Subcutaneous adipose tissue (tissue), 4 donors: Measurements from ENCODE around the gene PRDM11. TPM values are rescaled to one million over a fixed set of nuclear protein-coding genes. Genes with fewer than 3 reads are reported as not detected.

ENCODE experiments used
- CTCF ChIP-seq: fragments of 450-650 bp; IDR thresholded peaks from one replicate; pipeline ENCODE4 v1.5.1; 2016; ENCODE audit warnings: low read depth, mild to moderate bottlenecking, control low read depth, antibody characterized with exemption, moderate library complexity
- total RNA-seq, 4 donors: library from RNA; depleted of rRNA; stranded (reverse); fragments of >200 nt; gene quantifications; one replicate each; pipeline ENCODE4 v1.1.0, GENCODE V29; 2016

The PRDM11 gene
- total RNA-seq, 4 donors from 2014 or later: 3.9 to 11.3 (median 6.4) TPM

- TF ChIP-seq CTCF: no peak
Observed at GRCh38 chr11:45208135-45208534, 61.7 kb downstream of the PRDM11 start.

- TF ChIP-seq CTCF: no peak
Observed at GRCh38 chr11:45209000-45209879, 62.8 kb downstream of the PRDM11 start.

GRCh38 chr11:45209891-45210699, 63.7 kb downstream of the PRDM11 start:
- no peak for TF ChIP-seq CTCF

GRCh38 chr11:45210846-45211245, 64.4 kb downstream of the PRDM11 start:
- no peak for TF ChIP-seq CTCF

GRCh38 chr11:45211732-45212131, 65.3 kb downstream of the PRDM11 start:
- no peak for TF ChIP-seq CTCF

GRCh38 chr11:45212566-45213315, 66.3 kb downstream of the PRDM11 start:
- no peak for TF ChIP-seq CTCF

GRCh38 chr11:45213316-45213665, 66.9 kb downstream of the PRDM11 start:
- no peak for TF ChIP-seq CTCF
